Measurements from ENCODE around the gene KIAA1217.

DNA sequence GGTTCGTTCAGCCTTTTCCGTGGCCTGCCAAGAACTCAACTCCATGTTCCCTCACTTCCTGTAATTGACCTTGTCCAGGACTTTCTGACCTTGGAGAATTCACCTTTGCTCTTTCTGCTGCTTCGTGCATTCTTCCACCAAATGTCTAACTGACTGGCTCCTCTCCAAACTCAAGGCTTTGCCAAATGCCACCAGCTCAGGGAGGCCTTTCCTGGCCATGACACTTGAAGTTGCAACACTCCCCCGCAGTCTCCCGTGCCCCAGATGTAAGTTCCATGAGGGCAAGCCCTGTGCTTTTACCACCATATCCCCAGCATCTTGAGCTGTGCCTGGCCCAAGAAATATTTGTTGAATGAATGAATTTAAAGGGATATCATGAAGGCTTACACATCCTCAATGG is 276.4 kb downstream of the KIAA1217 start:
- TF ChIP-seq POLR2A (IDR thresholded peaks at IDR 0.05; ENCODE audit: low read depth, low read length), result no peak
- TF ChIP-seq, protein P1, sequence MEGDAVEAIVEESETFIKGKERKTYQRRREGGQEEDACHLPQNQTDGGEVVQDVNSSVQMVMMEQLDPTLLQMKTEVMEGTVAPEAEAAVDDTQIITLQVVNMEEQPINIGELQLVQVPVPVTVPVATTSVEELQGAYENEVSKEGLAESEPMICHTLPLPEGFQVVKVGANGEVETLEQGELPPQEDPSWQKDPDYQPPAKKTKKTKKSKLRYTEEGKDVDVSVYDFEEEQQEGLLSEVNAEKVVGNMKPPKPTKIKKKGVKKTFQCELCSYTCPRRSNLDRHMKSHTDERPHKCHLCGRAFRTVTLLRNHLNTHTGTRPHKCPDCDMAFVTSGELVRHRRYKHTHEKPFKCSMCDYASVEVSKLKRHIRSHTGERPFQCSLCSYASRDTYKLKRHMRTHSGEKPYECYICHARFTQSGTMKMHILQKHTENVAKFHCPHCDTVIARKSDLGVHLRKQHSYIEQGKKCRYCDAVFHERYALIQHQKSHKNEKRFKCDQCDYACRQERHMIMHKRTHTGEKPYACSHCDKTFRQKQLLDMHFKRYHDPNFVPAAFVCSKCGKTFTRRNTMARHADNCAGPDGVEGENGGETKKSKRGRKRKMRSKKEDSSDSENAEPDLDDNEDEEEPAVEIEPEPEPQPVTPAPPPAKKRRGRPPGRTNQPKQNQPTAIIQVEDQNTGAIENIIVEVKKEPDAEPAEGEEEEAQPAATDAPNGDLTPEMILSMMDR (conservative IDR thresholded peaks at IDR 0.05; ENCODE audit: low read depth, low read length), result no peak
- TF ChIP-seq RCOR1 (IDR thresholded peaks at IDR 0.05; ENCODE audit: insufficient replicate concordance, low read length), result no peak
- TF ChIP-seq, protein P2, sequence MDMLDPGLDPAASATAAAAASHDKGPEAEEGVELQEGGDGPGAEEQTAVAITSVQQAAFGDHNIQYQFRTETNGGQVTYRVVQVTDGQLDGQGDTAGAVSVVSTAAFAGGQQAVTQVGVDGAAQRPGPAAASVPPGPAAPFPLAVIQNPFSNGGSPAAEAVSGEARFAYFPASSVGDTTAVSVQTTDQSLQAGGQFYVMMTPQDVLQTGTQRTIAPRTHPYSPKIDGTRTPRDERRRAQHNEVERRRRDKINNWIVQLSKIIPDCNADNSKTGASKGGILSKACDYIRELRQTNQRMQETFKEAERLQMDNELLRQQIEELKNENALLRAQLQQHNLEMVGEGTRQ (IDR thresholded peaks at IDR 0.05; ENCODE audit: low read depth, low read length), result no peak
- no peak for TF ChIP-seq RAD21 (IDR thresholded peaks at IDR 0.05; ENCODE audit: low read length)
- TF ChIP-seq CHD1 (IDR thresholded peaks at IDR 0.05; ENCODE audit: low read depth, low read length), result no peak
- TF ChIP-seq RFX5 (IDR thresholded peaks at IDR 0.05; ENCODE audit: low read depth, low read length), result no peak
